Parathyroid adenoma (tissue), 2 donors: ENCODE measurements around the gene FAM174B.

ENCODE experiments used
- H2AFZ ChIP-seq: fragments of 300-600 bp; sonication (generic); one replicate; pipeline ENCODE4 v1.7.0; 2017; ENCODE audit warnings: antibody characterized with exemption, mild to moderate bottlenecking
- H3K27ac ChIP-seq: fragments of 300-600 bp; sonication (generic); one replicate; pipeline ENCODE4 v1.7.0; 2017
- H3K27me3 ChIP-seq: fragments of 300-600 bp; sonication (generic); one replicate; pipeline ENCODE4 v1.7.0; 2017; ENCODE audit warnings: low read length; ENCODE audit not compliant: control insufficient read depth, insufficient read depth
- H3K36me3 ChIP-seq: fragments of 300-600 bp; sonication (generic); one replicate; pipeline ENCODE4 v1.7.0; 2017; ENCODE audit warnings: low read length; ENCODE audit not compliant: control insufficient read depth, insufficient read depth
- H3K4me1 ChIP-seq: fragments of 300-600 bp; sonication (generic); one replicate; pipeline ENCODE4 v1.7.0; 2017; ENCODE audit warnings: control low read depth
- H3K4me2 ChIP-seq: fragments of 300-600 bp; sonication (generic); one replicate; pipeline ENCODE4 v1.7.0; 2017; ENCODE audit warnings: low read length
- H3K4me3 ChIP-seq: fragments of 300-600 bp; sonication (generic); one replicate; pipeline ENCODE4 v1.7.0; 2017; ENCODE audit warnings: low read depth, low read length
- H3K79me2 ChIP-seq: fragments of 300-600 bp; sonication (generic); one replicate; pipeline ENCODE4 v1.7.0; 2017; ENCODE audit warnings: control low read depth
- H3K9ac ChIP-seq: fragments of 300-600 bp; sonication (generic); one replicate; pipeline ENCODE4 v1.7.0; 2017; ENCODE audit warnings: mild to moderate bottlenecking
- H3K9me3 ChIP-seq: fragments of 300-600 bp; sonication (generic); one replicate; pipeline ENCODE4 v1.7.0; 2017; ENCODE audit warnings: low read length; ENCODE audit not compliant: control insufficient read depth
- CTCF ChIP-seq: fragments of 300-600 bp; sonication (generic); IDR thresholded peaks from one replicate; pipeline ENCODE4 v1.7.0; 2017; ENCODE audit warnings: antibody characterized with exemption, mild to moderate bottlenecking
- donor health status: primary hyperparathyroidism.

Gene FAM174B

GRCh38 chr15:92614791-92615785 lies 40.5 kb downstream of the FAM174B start:
- H2AFZ ChIP-seq: no peak overlapping the region
- no peaks in the 10 kb centered on the region for H3K27me3 ChIP-seq
- H3K4me3 ChIP-seq: no peak overlapping the region
- no peak overlapping the region for H3K27ac ChIP-seq
- no peak for TF ChIP-seq CTCF
- no peaks in the 10 kb centered on the region for H3K4me1 ChIP-seq
- no peaks in the 10 kb centered on the region for H3K79me2 ChIP-seq
- H3K9ac ChIP-seq: no peak overlapping the region
- no peak overlapping the region for H3K4me2 ChIP-seq
- H3K9me3 ChIP-seq: no peaks in the 10 kb centered on the region
- H3K36me3 ChIP-seq: no peaks in the 10 kb centered on the region

GRCh38 chr15:92614301-92614700 lies 41.3 kb downstream of the FAM174B start:
- no peaks in the 10 kb centered on the region for H3K4me1 ChIP-seq
- H3K9me3 ChIP-seq: no peaks in the 10 kb centered on the region
- H3K4me3 ChIP-seq: no peak overlapping the region
- no peak for TF ChIP-seq CTCF
- H3K79me2 ChIP-seq: no peaks in the 10 kb centered on the region
- H3K27me3 ChIP-seq: no peaks in the 10 kb centered on the region
- H3K4me2 ChIP-seq: no peak overlapping the region
- no peak overlapping the region for H3K9ac ChIP-seq
- no peaks in the 10 kb centered on the region for H3K36me3 ChIP-seq
- H2AFZ ChIP-seq: no peak overlapping the region
- H3K27ac ChIP-seq: no peak overlapping the region

- H3K27ac ChIP-seq: no peak overlapping the region
- H3K79me2 ChIP-seq: no peaks in the 10 kb centered on the region
- no peak overlapping the region for H2AFZ ChIP-seq
- no peak overlapping the region for H3K4me2 ChIP-seq
- no peaks in the 10 kb centered on the region for H3K36me3 ChIP-seq
- no peaks in the 10 kb centered on the region for H3K27me3 ChIP-seq
- no peak overlapping the region for H3K4me3 ChIP-seq
- H3K9ac ChIP-seq: no peak overlapping the region
- H3K9me3 ChIP-seq: no peaks in the 10 kb centered on the region
- H3K4me1 ChIP-seq: no peaks in the 10 kb centered on the region
- no peak for TF ChIP-seq CTCF
These were observed 41.7 kb downstream of the FAM174B start for GRCh38 chr15:92613841-92614240.

- Histone ChIP-seq H3K36me3 (no peaks in the 10 kb centered on the region), H3K4me3 (no peak overlapping the region), H3K9ac (no peak overlapping the region), H3K79me2 (no peaks in the 10 kb centered on the region), H3K9me3 (no peaks in the 10 kb centered on the region), H3K4me2 (no peak overlapping the region), H2AFZ (no peak overlapping the region), H3K27ac (no peak overlapping the region), H3K27me3 (no peaks in the 10 kb centered on the region), H3K4me1 (no peaks in the 10 kb centered on the region)
- TF ChIP-seq CTCF: no peak
These were observed 42.7 kb downstream of the FAM174B start for GRCh38 chr15:92612891-92613290.
